Right atrium auricular region (tissue), 2 donors: ENCODE data around the gene WDFY3. TPM values are rescaled to one million over a fixed set of nuclear protein-coding genes. Genes with fewer than 3 reads are reported as not detected.

Source experiments
- DNase-seq: peaks from one replicate; pipeline ENCODE4 v3.0.0-alpha.2; 2019; ENCODE audit warnings: low spot score
- H3K27ac ChIP-seq, 2 donors: fragments of 200-600 bp; sonication (generic); 1 replicate in 1 of 2; 2 replicates in 1 of 2; pipeline ENCODE4 v1.5.1; 2016 to 2019
- H3K27me3 ChIP-seq, 2 donors: fragments of 200-600 bp; sonication (generic); one replicate each; pipeline versions ENCODE4 v1.5.1 to v1.6.0; 2017 to 2019
- H3K36me3 ChIP-seq: fragments of 200-600 bp; sonication (generic); one replicate; pipeline ENCODE4 v1.5.1; 2016
- H3K4me1 ChIP-seq, 2 donors: fragments of 200-600 bp; sonication (generic); one replicate each; pipeline versions ENCODE4 v1.5.1 to v1.6.0; 2017 to 2019
- H3K4me3 ChIP-seq, 2 donors: fragments of 200-600 bp; sonication (generic); 1 replicate in 1 of 2; 2 replicates in 1 of 2; pipeline ENCODE4 v1.5.1; 2017 to 2019; ENCODE audit warnings: mild to moderate bottlenecking in 1 of 2, moderate library complexity in 1 of 2
- H3K9me3 ChIP-seq, 2 donors: fragments of 200-600 bp; sonication (generic); one replicate each; pipeline ENCODE4 v1.5.1; 2019
- CTCF ChIP-seq, 2 donors: fragments of 200-600 bp; sonication (generic); IDR thresholded peaks; one replicate each; pipeline ENCODE4 v1.5.1; 2019; ENCODE audit warnings: antibody characterized with exemption in 2 of 2
- total RNA-seq, 2 donors: library from RNA; depleted of rRNA; stranded (reverse); fragments of >200 nt; gene quantifications; one replicate each; pipeline ENCODE4 v1.1.0, GENCODE V29; 2016

WDFY3 gene
- total RNA-seq, 2 donors from 2014 or later, result 27.6 to 40.0 TPM

- TF ChIP-seq CTCF (IDR thresholded peaks at IDR 0.05), result no peak
- DNase-seq, result no peak
- Histone ChIP-seq H3K27ac (no peak overlapping the region), H3K9me3 (no peaks in the 10 kb centered on the region), H3K4me3 (no peak overlapping the region), H3K36me3 (no peaks in the 10 kb centered on the region), H3K27me3 (no peaks in the 10 kb centered on the region), H3K4me1 (peaks cover 0 to 5% of the 10 kb centered on the region in 2 donors)
These were observed 100.9 kb downstream of the WDFY3 start for GRCh38 chr4:84865600-84865999.

DNA sequence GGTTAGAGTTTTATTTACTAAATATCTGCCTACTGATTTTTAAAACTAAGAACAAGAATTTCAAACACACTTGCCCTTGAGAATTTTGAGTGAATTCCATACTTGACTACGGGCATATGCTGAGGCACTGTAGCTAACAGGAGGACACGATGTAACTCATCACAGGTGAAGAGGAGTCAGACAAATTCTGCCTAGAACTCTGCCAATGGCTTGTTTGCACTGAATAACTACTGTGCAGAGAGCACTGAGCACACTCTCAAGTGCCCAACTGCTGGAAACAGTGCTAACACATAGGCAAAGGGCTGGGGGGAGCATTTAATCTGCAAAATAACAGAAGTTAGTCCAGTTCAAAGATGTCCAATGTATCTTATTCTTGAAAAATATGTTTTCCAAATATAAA lies 104.4 kb downstream of the WDFY3 start:
- H3K27me3 ChIP-seq, result no peaks in the 10 kb centered on the region
- no peaks in the 10 kb centered on the region for H3K4me1 ChIP-seq
- H3K36me3 ChIP-seq, result peaks cover 8% of the 10 kb centered on the region
- TF ChIP-seq CTCF (IDR thresholded peaks at IDR 0.05), result no peak
- no peaks in the 10 kb centered on the region for H3K9me3 ChIP-seq
- H3K4me3 ChIP-seq, result no peak overlapping the region
- no peak overlapping the region for H3K27ac ChIP-seq
- DNase-seq, result no peak

- no peak overlapping the region for H3K4me3 ChIP-seq
These were observed 109.2 kb downstream of the WDFY3 start for GRCh38 chr4:84857296-84857695.

GRCh38 chr4:84856468-84857049 lies 109.9 kb downstream of the WDFY3 start:
- Histone ChIP-seq H3K27ac (no peak overlapping the region), H3K9me3 (no peaks in the 10 kb centered on the region), H3K4me3 (no peak overlapping the region), H3K36me3 (peaks cover 8% of the 10 kb centered on the region), H3K27me3 (no peaks in the 10 kb centered on the region), H3K4me1 (peaks cover 0 to 5% of the 10 kb centered on the region in 2 donors)
- TF ChIP-seq CTCF (IDR thresholded peaks at IDR 0.05), result no peak
- no peak for DNase-seq

More at GRCh38 chr4:84857296-84857695, 109.2 kb downstream of the WDFY3 start:
- no peak for TF ChIP-seq CTCF (IDR thresholded peaks at IDR 0.05)
- peaks cover 8% of the 10 kb centered on the region for H3K36me3 ChIP-seq
- H3K27ac ChIP-seq, result no peak overlapping the region
- DNase-seq, result no peak
- H3K4me1 ChIP-seq, result peaks cover 0 to 5% of the 10 kb centered on the region in 2 donors
- no peaks in the 10 kb centered on the region for H3K27me3 ChIP-seq
- no peaks in the 10 kb centered on the region for H3K9me3 ChIP-seq

DNA sequence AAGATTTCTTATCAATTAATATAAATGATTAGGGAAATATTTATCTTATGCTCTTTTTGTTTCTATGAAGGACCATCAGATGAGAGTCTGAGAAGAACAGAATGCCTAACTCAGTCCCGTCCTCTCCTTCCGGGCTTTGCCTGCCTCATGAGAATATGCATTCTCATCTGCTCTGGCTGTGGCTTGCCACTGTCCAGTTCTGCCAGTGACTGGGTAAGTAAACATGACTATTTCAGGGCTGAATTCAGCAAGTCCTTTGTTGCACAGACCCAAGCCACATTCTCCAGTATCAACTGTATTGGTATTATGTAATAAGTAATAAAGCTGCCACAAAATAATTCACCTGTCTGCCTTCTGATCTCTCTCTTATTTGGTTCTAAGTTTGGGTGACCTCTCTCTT lies 110.7 kb downstream of the WDFY3 start:
- Histone ChIP-seq H3K27me3 (no peaks in the 10 kb centered on the region), H3K27ac (no peak overlapping the region), H3K9me3 (no peaks in the 10 kb centered on the region), H3K4me1 (peaks cover 0 to 5% of the 10 kb centered on the region in 2 donors), H3K36me3 (peaks cover 8% of the 10 kb centered on the region), H3K4me3 (no peak overlapping the region)
- TF ChIP-seq CTCF (IDR thresholded peaks at IDR 0.05), result no peak
- DNase-seq, result no peak

GRCh38 chr4:84852081-84852480 lies 114.4 kb downstream of the WDFY3 start:
- no peak for TF ChIP-seq CTCF (IDR thresholded peaks at IDR 0.05)
- Histone ChIP-seq H3K9me3 (no peaks in the 10 kb centered on the region), H3K36me3 (peaks cover 7% of the 10 kb centered on the region), H3K27ac (no peak overlapping the region), H3K27me3 (no peaks in the 10 kb centered on the region), H3K4me1 (peaks cover 0 to 5% of the 10 kb centered on the region in 2 donors), H3K4me3 (no peak overlapping the region)
- DNase-seq, result no peak
